ENCODE data around the gene ACAN. TPM values are rescaled to one million over a fixed set of nuclear protein-coding genes. Genes with fewer than 3 reads are reported as not detected.
A peak's percentile ranks its signal among the peaks of the same experiment; 100 is the strongest.

The ACAN gene
- total RNA-seq, 2 donors from 2014 or later = 0.16 TPM; not detected in 1

GRCh38 chr15:88828791-88829190, 25.6 kb downstream of the ACAN start:
- Histone ChIP-seq H3K36me3 (no peaks in the 10 kb centered on the region), H3K4me1 (no peaks in the 10 kb centered on the region), H3K4me3 (no peak overlapping the region), H3K27ac (no peak overlapping the region), H3K9me3 (no peaks in the 10 kb centered on the region), H3K27me3 (no peaks in the 10 kb centered on the region)
- no peak for DNase-seq (ENCODE audit: low spot score)
- TF ChIP-seq CTCF (IDR thresholded peaks at IDR 0.05) = no peak

GRCh38 chr15:88830016-88830415, 26.8 kb downstream of the ACAN start:
- no peak for DNase-seq (ENCODE audit: low spot score)
- no peaks in the 10 kb centered on the region for H3K4me1 ChIP-seq
- TF ChIP-seq CTCF (IDR thresholded peaks at IDR 0.05) = no peak

GRCh38 chr15:88832820-88833730, 29.8 kb downstream of the ACAN start:
- H3K27me3 ChIP-seq = no peaks in the 10 kb centered on the region
- DNase-seq (ENCODE audit: low spot score) = no peak
- no peak for TF ChIP-seq CTCF (IDR thresholded peaks at IDR 0.05)
- no peaks in the 10 kb centered on the region for H3K4me1 ChIP-seq
- no peaks in the 10 kb centered on the region for H3K9me3 ChIP-seq
- no peak overlapping the region for H3K27ac ChIP-seq
- H3K4me3 ChIP-seq = no peak overlapping the region
- H3K36me3 ChIP-seq = no peaks in the 10 kb centered on the region

More at GRCh38 chr15:88830016-88830415, 26.8 kb downstream of the ACAN start:
- Histone ChIP-seq H3K9me3 (no peaks in the 10 kb centered on the region), H3K4me3 (no peak overlapping the region), H3K36me3 (no peaks in the 10 kb centered on the region), H3K27ac (no peak overlapping the region), H3K27me3 (no peaks in the 10 kb centered on the region)

GRCh38 chr15:88833731-88834100, 30.5 kb downstream of the ACAN start:
- Histone ChIP-seq H3K4me3 (no peak overlapping the region), H3K27me3 (no peaks in the 10 kb centered on the region), H3K36me3 (no peaks in the 10 kb centered on the region), H3K27ac (no peak overlapping the region), H3K4me1 (no peaks in the 10 kb centered on the region), H3K9me3 (no peaks in the 10 kb centered on the region)
- no peak for DNase-seq (ENCODE audit: low spot score)
- no peak for TF ChIP-seq CTCF (IDR thresholded peaks at IDR 0.05)

- H3K4me3 ChIP-seq = no peak overlapping the region
- no peaks in the 10 kb centered on the region for H3K36me3 ChIP-seq
- H3K27me3 ChIP-seq = no peaks in the 10 kb centered on the region
- DNase-seq (ENCODE audit: low spot score) = peak; percentile 71
- H3K9me3 ChIP-seq = no peaks in the 10 kb centered on the region
- H3K4me1 ChIP-seq = no peaks in the 10 kb centered on the region
- no peak overlapping the region for H3K27ac ChIP-seq
- peak in 1 of 2 donors; percentile 74 for TF ChIP-seq CTCF (IDR thresholded peaks at IDR 0.05)
These were observed 31.1 kb downstream of the ACAN start for GRCh38 chr15:88834211-88834812.

Measured in right atrium auricular region (tissue), 2 donors.